Activated CD8-positive, alpha-beta memory T cell treated with anti-CD3 and anti-CD28 coated beads, Interleukin-2, amount 50 U/mL, for 48 hours (primary cell): Measurements from ENCODE around the gene PTPRN2.
"Not testable (repeated sequence)": the region's sequence is repeated elsewhere in the genome, so short reads cannot be mapped to it uniquely, and the experiment has no call there.

Source experiments
- DNase-seq: peaks from one replicate; pipeline ENCODE4 v3.0.0-alpha.2; 2020

The PTPRN2 gene

DNA sequence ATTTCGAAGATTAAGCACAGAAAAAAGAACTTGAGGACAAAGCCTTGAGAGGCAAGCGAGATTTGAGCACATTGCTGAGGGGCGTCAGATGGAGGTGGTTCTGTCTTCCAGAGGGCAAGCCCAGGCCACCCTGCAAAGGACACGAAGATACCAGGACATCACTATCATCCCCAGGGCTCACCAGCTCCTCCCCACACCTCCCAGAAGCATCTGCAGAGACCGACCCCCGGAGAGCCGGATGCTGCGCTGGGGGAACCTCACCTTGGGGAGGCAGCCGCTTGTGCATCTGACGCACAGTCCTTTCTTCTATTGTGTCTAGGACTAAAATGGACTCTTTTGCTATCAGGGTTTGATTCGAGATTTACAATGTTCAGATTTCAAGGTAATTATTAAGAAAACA, 991.2 kb downstream of the PTPRN2 start:
- DNase-seq = no peak

- DNase-seq = no peak
These were observed 991.6 kb downstream of the PTPRN2 start for GRCh38 chr7:157596026-157596425.

- no peak for DNase-seq
These were observed 992.4 kb downstream of the PTPRN2 start for GRCh38 chr7:157595086-157595855.

- DNase-seq = no peak
These were observed 993.3 kb downstream of the PTPRN2 start for GRCh38 chr7:157594306-157594705.

DNA sequence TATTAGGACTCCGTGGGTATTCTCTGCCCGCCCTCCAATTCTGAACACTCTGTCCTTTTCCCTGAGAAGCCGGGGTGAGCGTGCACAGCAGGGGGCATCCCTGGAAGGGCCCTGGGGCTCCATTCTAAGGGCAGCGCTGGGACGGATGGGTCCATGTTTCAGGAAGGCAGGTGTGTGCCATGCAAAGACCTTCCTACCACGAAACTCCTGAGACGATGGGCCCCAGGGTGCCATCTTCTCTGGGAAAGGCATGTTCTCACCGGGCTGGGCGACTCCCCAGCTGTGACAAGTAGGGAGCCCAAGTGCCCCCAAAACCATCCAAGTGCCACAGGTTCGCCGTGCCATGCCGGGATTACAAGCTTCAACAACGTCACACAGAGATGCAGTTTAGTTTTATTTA, 994.1 kb downstream of the PTPRN2 start:
- no peak for DNase-seq

- not testable (repeated sequence) for DNase-seq
These were observed 994.8 kb downstream of the PTPRN2 start for GRCh38 chr7:157592636-157593320.

DNA sequence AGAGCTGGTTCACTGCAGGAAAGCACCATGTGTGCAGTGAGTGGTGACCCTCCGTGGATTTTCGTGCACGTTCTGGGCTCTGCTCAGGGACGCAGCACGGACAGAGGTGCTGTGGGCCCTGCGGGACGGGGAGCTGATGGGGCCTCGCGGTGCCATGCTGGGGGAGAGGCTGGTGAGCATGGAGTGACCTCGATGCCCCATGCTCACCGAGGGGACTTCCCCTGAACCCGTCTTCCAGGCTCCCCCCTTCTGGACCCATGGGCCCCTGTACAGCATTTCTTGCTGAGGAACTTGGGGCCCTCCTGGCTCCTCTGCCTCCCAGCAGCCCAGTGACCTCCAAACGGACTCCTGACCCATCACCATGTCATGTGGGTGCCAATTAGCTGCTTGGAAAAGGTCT, 997.1 kb downstream of the PTPRN2 start:
- DNase-seq = no peak

DNA sequence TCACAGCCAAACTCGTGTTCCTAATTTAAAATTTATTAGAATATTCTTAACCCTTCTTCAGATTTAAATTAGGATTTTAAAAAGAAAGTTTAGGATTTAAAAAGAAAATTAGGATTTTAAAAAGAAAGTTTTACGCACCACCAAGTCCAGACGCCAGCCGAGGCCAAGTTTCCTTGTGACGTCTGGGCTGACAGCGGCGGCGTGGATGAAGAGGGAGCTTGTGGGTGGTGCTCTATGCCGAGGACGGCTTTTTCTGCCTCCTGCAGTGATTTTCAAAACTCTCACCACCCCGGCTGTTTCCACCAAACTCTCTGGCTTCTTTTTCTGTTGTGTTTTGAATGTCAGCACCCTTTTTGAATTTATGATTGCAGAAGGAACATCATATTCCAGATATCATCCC, 997.9 kb downstream of the PTPRN2 start:
- DNase-seq = no peak

DNA sequence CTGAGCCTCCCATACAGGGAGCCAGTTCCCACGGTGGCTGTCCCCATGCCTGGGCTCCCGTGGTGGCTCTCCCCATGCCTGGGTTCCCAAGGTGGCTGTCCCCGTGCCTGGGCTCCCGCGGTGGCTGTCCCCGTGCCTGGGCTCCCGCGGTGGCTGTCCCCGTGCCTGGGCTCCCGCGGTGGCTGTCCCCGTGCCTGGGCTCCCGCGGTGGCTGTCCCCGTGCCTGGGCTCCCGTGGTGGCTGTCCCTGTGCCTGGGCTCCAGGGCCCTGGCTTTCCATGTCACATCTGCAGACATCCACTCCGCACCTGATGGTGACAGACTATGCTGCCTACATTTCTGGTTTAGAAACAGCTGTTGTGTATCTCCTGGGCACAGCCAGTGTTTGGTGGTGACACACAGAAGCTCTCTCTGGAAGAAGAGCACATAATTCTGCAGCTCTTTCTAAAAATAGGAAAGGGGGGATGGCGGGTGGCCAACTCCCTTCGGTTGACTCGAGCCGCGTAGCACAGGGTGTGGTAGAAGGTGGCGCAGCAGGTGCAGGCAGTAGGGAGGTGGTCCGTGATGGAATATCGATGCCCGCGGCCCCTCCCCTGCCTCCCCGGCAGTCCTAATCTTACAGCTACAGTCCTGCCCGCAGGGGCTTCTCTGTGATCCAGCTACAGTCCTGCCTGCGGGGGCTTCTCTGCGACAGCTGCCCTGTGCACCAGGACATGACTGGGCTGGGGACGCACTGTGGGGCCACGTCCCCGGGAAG, 999.6 kb downstream of the PTPRN2 start:
- DNase-seq = no peak

- DNase-seq = no peak
These were observed 1000.4 kb downstream of the PTPRN2 start for GRCh38 chr7:157587051-157587804.

- DNase-seq = no peak
These were observed 1001.1 kb downstream of the PTPRN2 start for GRCh38 chr7:157586426-157586955.

- DNase-seq = no peak
These were observed 1002.3 kb downstream of the PTPRN2 start for GRCh38 chr7:157585113-157585861.

- no peak for DNase-seq
These were observed 1003.2 kb downstream of the PTPRN2 start for GRCh38 chr7:157584420-157584819.

- DNase-seq = no peak
These were observed 1005.9 kb downstream of the PTPRN2 start for GRCh38 chr7:157581740-157582139.

GRCh38 chr7:157580324-157580723, 1007.3 kb downstream of the PTPRN2 start:
- no peak for DNase-seq

DNA sequence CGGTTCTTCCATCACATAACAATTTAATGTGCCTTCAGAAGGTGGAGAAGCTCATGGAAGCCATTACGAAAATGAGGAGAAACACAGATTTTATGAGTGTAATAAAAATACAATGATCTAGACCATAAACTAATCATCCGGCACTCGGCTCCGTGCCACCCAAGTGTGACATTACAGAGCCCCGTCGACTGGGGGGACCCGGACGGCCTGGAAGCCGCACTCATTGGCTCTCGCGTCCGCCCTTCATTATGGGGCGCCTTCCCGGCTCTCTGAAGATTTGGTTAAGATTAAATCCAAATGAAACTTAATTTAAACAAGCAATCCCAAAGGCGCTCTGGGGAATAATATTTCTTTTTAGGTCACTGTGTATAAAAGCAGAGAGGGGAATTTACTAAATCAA, 1008.2 kb downstream of the PTPRN2 start:
- DNase-seq = no peak

DNA sequence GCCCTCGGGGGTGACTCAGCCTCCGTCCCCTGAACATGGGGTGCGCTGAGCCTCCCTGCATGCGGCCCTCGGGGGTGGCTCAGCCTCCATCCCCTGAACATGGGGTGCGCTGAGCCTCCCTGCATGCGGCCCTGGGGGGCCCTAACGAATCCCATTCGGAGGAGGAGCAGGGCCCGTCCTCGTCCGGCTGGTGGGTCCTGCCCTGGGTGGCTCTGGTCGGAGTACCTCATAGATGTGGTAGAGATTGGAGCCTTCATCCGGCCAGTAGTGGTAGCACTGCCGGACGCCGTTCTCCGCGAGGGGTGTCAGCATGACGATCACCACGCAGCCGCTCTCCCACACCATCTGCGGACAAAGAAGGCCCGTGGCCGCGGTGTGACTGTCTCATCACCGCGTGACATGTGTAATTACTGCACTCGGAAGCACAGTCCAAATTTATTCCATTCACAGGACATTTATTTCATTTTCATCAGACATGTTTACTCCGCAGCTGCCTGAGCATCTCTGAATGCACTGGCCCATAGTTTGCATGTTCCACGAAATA, 1009.8 kb downstream of the PTPRN2 start:
- no peak for DNase-seq

- no peak for DNase-seq
These were observed 1010.6 kb downstream of the PTPRN2 start for GRCh38 chr7:157577061-157577460.

- DNase-seq = peak; percentile 73
These were observed 1011.2 kb downstream of the PTPRN2 start for GRCh38 chr7:157576415-157576814.

DNA sequence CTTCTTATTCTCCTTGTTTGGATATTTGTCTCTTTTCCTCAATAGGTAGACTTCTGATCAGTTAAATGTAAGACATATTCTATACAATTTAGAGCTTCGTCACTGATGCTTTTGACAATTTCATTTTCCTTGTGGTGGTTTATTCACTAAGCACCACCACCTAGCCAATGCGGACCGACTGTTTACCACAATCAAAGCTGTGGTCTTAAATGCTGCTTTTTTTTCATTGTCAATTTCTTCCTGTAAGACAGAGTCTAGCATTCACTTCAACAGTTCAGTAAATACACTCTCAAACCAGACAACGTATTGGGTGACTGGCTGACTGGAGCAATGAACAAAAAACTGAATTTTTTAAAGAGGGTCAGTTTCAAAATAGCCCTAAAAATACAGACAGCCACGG, 1011.8 kb downstream of the PTPRN2 start:
- no peak for DNase-seq

- DNase-seq = no peak
These were observed 1012.6 kb downstream of the PTPRN2 start for GRCh38 chr7:157574914-157575586.
